ENCODE data around the gene PTGES3. TPM values are rescaled to one million over a fixed set of nuclear protein-coding genes. Genes with fewer than 3 reads are reported as not detected.

PTGES3 gene
- polyA plus RNA-seq, 1 donor from 2014 or later = 109 TPM

DNA sequence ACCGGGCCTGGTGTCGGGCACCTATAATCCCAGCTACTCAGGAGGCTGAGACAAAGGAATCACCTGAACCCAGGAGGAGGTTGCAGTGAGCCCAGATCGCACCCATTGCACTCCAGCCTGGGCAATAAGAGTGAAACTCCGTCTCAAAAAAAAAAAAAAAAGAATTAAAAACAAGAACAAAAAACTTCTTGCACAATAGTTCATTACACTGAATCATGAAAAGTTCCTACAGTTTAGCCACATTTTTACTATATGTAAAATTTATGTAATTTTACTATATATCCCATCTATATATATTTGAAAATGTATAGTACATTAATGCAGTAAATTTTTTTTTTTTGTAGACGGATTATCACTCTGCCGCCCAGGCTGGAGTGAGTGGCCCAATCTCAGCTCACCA, 46.9 kb downstream of the PTGES3 start:
- Histone ChIP-seq H3K9me2 (ENCODE audit: insufficient read depth, low read length) (no peaks in the 10 kb centered on the region), H3K36me3 (ENCODE audit: insufficient read depth, low read length) (peaks cover 13% of the 10 kb centered on the region), H2AFZ (ENCODE audit: low read depth, low read length) (no peak overlapping the region), H3K4me2 (ENCODE audit: low read length) (no peak overlapping the region), H3K4me3 (ENCODE audit: low read length) (no peak overlapping the region), H3K9me3 (ENCODE audit: low read length) (no peaks in the 10 kb centered on the region), H3K9ac (ENCODE audit: low read length) (no peak overlapping the region), H3K79me2 (replicated peaks; ENCODE audit: insufficient read depth, low read length) (peaks cover 36% of the 10 kb centered on the region), H3K27ac (ENCODE audit: low read length) (no peak overlapping the region), H4K20me1 (ENCODE audit: insufficient read depth) (no peaks in the 10 kb centered on the region), H3F3A (ENCODE audit: insufficient read depth, low read length, poor library complexity, severe bottlenecking) (peaks cover 9% of the 10 kb centered on the region), H3K27me3 (ENCODE audit: insufficient read depth, low read depth, low read length) (no peaks in the 10 kb centered on the region)
- no peak for TF ChIP-seq MXI1 (conservative IDR thresholded peaks at IDR 0.05; ENCODE audit: poor library complexity, severe bottlenecking)
- TF ChIP-seq TAF1 (IDR thresholded peaks at IDR 0.05; ENCODE audit: low read depth) = no peak
- TF ChIP-seq POLR2AphosphoS5 (IDR thresholded peaks at IDR 0.05) = no peak
- no peak for TF ChIP-seq EP300 (conservative IDR thresholded peaks at IDR 0.05; ENCODE audit: poor library complexity, severe bottlenecking)
- TF ChIP-seq EZH2 (IDR thresholded peaks at IDR 0.05; ENCODE audit: borderline replicate concordance, insufficient read depth, low read length, poor library complexity, severe bottlenecking) = no peak
- TF ChIP-seq SMC3 (conservative IDR thresholded peaks at IDR 0.05; ENCODE audit: poor library complexity) = no peak
- no peak for TF ChIP-seq RAD21 (conservative IDR thresholded peaks at IDR 0.05)
- TF ChIP-seq, protein P1, sequence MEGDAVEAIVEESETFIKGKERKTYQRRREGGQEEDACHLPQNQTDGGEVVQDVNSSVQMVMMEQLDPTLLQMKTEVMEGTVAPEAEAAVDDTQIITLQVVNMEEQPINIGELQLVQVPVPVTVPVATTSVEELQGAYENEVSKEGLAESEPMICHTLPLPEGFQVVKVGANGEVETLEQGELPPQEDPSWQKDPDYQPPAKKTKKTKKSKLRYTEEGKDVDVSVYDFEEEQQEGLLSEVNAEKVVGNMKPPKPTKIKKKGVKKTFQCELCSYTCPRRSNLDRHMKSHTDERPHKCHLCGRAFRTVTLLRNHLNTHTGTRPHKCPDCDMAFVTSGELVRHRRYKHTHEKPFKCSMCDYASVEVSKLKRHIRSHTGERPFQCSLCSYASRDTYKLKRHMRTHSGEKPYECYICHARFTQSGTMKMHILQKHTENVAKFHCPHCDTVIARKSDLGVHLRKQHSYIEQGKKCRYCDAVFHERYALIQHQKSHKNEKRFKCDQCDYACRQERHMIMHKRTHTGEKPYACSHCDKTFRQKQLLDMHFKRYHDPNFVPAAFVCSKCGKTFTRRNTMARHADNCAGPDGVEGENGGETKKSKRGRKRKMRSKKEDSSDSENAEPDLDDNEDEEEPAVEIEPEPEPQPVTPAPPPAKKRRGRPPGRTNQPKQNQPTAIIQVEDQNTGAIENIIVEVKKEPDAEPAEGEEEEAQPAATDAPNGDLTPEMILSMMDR (IDR thresholded peaks at IDR 0.05; ENCODE audit: poor library complexity, severe bottlenecking) = no peak
- TF ChIP-seq, protein P2, sequence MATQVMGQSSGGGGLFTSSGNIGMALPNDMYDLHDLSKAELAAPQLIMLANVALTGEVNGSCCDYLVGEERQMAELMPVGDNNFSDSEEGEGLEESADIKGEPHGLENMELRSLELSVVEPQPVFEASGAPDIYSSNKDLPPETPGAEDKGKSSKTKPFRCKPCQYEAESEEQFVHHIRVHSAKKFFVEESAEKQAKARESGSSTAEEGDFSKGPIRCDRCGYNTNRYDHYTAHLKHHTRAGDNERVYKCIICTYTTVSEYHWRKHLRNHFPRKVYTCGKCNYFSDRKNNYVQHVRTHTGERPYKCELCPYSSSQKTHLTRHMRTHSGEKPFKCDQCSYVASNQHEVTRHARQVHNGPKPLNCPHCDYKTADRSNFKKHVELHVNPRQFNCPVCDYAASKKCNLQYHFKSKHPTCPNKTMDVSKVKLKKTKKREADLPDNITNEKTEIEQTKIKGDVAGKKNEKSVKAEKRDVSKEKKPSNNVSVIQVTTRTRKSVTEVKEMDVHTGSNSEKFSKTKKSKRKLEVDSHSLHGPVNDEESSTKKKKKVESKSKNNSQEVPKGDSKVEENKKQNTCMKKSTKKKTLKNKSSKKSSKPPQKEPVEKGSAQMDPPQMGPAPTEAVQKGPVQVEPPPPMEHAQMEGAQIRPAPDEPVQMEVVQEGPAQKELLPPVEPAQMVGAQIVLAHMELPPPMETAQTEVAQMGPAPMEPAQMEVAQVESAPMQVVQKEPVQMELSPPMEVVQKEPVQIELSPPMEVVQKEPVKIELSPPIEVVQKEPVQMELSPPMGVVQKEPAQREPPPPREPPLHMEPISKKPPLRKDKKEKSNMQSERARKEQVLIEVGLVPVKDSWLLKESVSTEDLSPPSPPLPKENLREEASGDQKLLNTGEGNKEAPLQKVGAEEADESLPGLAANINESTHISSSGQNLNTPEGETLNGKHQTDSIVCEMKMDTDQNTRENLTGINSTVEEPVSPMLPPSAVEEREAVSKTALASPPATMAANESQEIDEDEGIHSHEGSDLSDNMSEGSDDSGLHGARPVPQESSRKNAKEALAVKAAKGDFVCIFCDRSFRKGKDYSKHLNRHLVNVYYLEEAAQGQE (IDR thresholded peaks at IDR 0.05; ENCODE audit: borderline replicate concordance) = no peak

DNA sequence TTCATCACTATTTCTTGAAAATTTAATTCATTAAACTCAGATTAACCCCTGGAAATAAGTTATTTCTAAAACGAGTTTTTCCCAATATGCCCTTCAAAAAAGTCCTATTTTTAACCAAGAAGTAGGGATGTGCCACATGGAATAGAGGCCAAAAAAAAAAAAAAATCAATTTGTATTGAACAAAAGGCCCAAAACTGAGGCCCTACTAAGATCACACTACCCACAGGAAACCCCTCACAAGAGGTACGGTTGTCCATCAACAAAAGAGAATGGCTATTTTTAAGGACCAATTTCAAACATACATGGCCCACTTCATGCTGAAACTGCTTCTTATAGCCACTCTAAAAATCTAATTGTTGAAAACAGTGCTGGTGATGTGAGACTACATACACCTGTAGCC, 50.5 kb downstream of the PTGES3 start:
- H3F3A ChIP-seq (ENCODE audit: insufficient read depth, low read length, poor library complexity, severe bottlenecking) = peaks cover 9% of the 10 kb centered on the region
- H3K4me3 ChIP-seq (ENCODE audit: low read length) = no peak overlapping the region
- H3K9me2 ChIP-seq (ENCODE audit: insufficient read depth, low read length) = no peaks in the 10 kb centered on the region
- no peak overlapping the region for H3K27ac ChIP-seq (ENCODE audit: low read length)
- H2AFZ ChIP-seq (ENCODE audit: low read depth, low read length) = no peak overlapping the region
- no peaks in the 10 kb centered on the region for H3K9me3 ChIP-seq (ENCODE audit: low read length)
- TF ChIP-seq TAF1 (IDR thresholded peaks at IDR 0.05; ENCODE audit: low read depth) (no peak), EP300 (conservative IDR thresholded peaks at IDR 0.05; ENCODE audit: poor library complexity, severe bottlenecking) (no peak), EZH2 (IDR thresholded peaks at IDR 0.05; ENCODE audit: borderline replicate concordance, insufficient read depth, low read length, poor library complexity, severe bottlenecking) (no peak), POLR2AphosphoS5 (IDR thresholded peaks at IDR 0.05) (no peak), RAD21 (conservative IDR thresholded peaks at IDR 0.05) (no peak), MXI1 (conservative IDR thresholded peaks at IDR 0.05; ENCODE audit: poor library complexity, severe bottlenecking) (no peak), SMC3 (conservative IDR thresholded peaks at IDR 0.05; ENCODE audit: poor library complexity) (no peak)
- TF ChIP-seq, protein P2 (IDR thresholded peaks at IDR 0.05; ENCODE audit: borderline replicate concordance) = no peak
- TF ChIP-seq, protein P1 (IDR thresholded peaks at IDR 0.05; ENCODE audit: poor library complexity, severe bottlenecking) = no peak
- no peaks in the 10 kb centered on the region for H4K20me1 ChIP-seq (ENCODE audit: insufficient read depth)
- H3K27me3 ChIP-seq (ENCODE audit: insufficient read depth, low read depth, low read length) = no peaks in the 10 kb centered on the region
- peaks cover 4% of the 10 kb centered on the region for H3K79me2 ChIP-seq (replicated peaks; ENCODE audit: insufficient read depth, low read length)
- no peak overlapping the region for H3K4me2 ChIP-seq (ENCODE audit: low read length)
- H3K36me3 ChIP-seq (ENCODE audit: insufficient read depth, low read length) = peaks cover 3% of the 10 kb centered on the region
- no peak overlapping the region for H3K9ac ChIP-seq (ENCODE audit: low read length)
